ENCODE data around the gene ADAMTS19. TPM values are rescaled to one million over a fixed set of nuclear protein-coding genes. Genes with fewer than 3 reads are reported as not detected.
"Not testable (repeated sequence)": the region's sequence is repeated elsewhere in the genome, so short reads cannot be mapped to it uniquely, and the experiment has no call there.

Gene ADAMTS19
- polyA plus RNA-seq, 1 donor (not counting 4 experiments of a cell fraction or from before 2014, with no cell fraction given) = 0.08 TPM

DNA sequence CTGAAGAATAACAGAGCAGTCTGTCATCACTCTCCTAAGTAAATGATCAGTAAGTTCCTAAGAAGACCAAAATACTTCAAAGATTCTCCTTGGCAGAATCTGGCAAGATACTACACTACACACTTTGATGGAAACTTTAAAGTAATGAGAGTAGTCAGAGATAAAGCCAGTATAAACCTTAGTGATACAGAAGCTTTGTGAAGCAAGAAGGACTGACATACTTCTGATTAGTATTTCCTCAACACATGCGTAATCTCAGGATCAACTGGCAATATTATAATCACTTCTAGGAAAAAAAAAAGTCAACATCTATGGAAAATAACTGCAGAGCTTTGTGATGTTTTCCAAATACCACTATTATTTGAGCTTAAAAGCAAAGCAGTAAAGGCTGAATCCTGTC lies 34.0 kb upstream of the ADAMTS19 start:
- Histone ChIP-seq H3K9me3 (ENCODE audit: control insufficient read depth, low read depth, low read length) (no peaks in the 10 kb centered on the region), H2AFZ (ENCODE audit: control insufficient read depth, low read length) (no peak overlapping the region), H3K9me1 (ENCODE audit: control insufficient read depth, extremely low read depth, insufficient read depth, low read length) (no peaks in the 10 kb centered on the region), H3K4me1 (ENCODE audit: control insufficient read depth, extremely low read depth, insufficient read depth, low read length) (no peaks in the 10 kb centered on the region), H3K4me3 (ENCODE audit: control insufficient read depth in 2 of 3, extremely low read depth in 1 of 3, insufficient read depth in 2 of 3, low read depth in 1 of 3, low read length in 3 of 3) (no peak overlapping the region), H3K9ac (ENCODE audit: control insufficient read depth, extremely low read depth, insufficient read depth, low read length) (no peak overlapping the region), H3K27ac (ENCODE audit: control insufficient read depth, insufficient read depth, low read length) (no peak overlapping the region), H4K20me1 (ENCODE audit: control insufficient read depth, extremely low read depth, insufficient read depth, low read length) (no peaks in the 10 kb centered on the region), H3K27me3 (ENCODE audit: control insufficient read depth, extremely low read depth, insufficient read depth, low read length) (no peaks in the 10 kb centered on the region), H3K4me2 (ENCODE audit: control insufficient read depth, extremely low read depth, insufficient read depth, low read depth, low read length) (no peak overlapping the region), H3K36me3 (ENCODE audit: control insufficient read depth in 2 of 2, extremely low read depth in 1 of 2, insufficient read depth in 2 of 2, low read length in 2 of 2) (no peaks in the 10 kb centered on the region), H3K79me2 (ENCODE audit: control insufficient read depth, insufficient read depth, low read length) (no peaks in the 10 kb centered on the region)
- DNase-seq (ENCODE audit: low read depth, low spot score) (no peak), FAIRE-seq (no peak)
- TF ChIP-seq, protein P1, sequence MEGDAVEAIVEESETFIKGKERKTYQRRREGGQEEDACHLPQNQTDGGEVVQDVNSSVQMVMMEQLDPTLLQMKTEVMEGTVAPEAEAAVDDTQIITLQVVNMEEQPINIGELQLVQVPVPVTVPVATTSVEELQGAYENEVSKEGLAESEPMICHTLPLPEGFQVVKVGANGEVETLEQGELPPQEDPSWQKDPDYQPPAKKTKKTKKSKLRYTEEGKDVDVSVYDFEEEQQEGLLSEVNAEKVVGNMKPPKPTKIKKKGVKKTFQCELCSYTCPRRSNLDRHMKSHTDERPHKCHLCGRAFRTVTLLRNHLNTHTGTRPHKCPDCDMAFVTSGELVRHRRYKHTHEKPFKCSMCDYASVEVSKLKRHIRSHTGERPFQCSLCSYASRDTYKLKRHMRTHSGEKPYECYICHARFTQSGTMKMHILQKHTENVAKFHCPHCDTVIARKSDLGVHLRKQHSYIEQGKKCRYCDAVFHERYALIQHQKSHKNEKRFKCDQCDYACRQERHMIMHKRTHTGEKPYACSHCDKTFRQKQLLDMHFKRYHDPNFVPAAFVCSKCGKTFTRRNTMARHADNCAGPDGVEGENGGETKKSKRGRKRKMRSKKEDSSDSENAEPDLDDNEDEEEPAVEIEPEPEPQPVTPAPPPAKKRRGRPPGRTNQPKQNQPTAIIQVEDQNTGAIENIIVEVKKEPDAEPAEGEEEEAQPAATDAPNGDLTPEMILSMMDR (optimal IDR thresholded peaks at IDR 0.05 in 1 of 3, IDR thresholded peaks at IDR 0.05 in 1 of 3, conservative IDR thresholded peaks at IDR 0.05 in 1 of 3; ENCODE audit: extremely low read depth in 1 of 3, insufficient read depth in 2 of 3, low read length in 3 of 3) = no peak
- no peak for TF ChIP-seq EZH2 (IDR thresholded peaks at IDR 0.05; ENCODE audit: low read length)
- dilution Hi-C loops (cut with MboI; ENCODE audit: extremely low pct_ligation_motif_present, low sequenced_read_pairs) = no loop called here

DNA sequence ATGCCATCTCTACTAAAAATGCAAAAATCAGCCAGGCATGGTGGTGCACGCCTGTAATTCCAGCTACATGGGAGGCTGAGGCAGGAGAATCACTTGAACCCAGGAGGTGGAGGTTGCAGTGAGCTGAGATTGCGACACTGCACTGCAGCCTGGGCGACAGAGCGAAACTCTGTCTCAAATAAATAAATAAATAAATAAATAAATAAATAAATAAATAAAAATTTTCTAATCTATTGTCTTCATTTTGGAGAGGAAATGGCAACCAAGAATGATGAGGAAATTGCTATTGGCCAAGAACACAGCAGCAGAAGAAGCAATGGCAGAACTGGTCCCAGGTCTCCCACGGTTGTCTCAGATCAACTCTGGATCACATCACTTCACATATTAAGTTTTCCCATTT lies 31.5 kb upstream of the ADAMTS19 start:
- H3K27me3 ChIP-seq (ENCODE audit: control insufficient read depth, extremely low read depth, insufficient read depth, low read length); H3K4me3 ChIP-seq (ENCODE audit: control insufficient read depth in 2 of 3, extremely low read depth in 1 of 3, insufficient read depth in 2 of 3, low read depth in 1 of 3, low read length in 3 of 3); dilution Hi-C loops (cut with MboI; ENCODE audit: extremely low pct_ligation_motif_present, low sequenced_read_pairs); H3K9ac ChIP-seq (ENCODE audit: control insufficient read depth, extremely low read depth, insufficient read depth, low read length); H3K79me2 ChIP-seq (ENCODE audit: control insufficient read depth, insufficient read depth, low read length); H3K9me3 ChIP-seq (ENCODE audit: control insufficient read depth, low read depth, low read length); H2AFZ ChIP-seq (ENCODE audit: control insufficient read depth, low read length); DNase-seq (ENCODE audit: low read depth, low spot score); H3K4me2 ChIP-seq (ENCODE audit: control insufficient read depth, extremely low read depth, insufficient read depth, low read depth, low read length); H3K36me3 ChIP-seq (ENCODE audit: control insufficient read depth in 2 of 2, extremely low read depth in 1 of 2, insufficient read depth in 2 of 2, low read length in 2 of 2); H3K4me1 ChIP-seq (ENCODE audit: control insufficient read depth, extremely low read depth, insufficient read depth, low read length); H3K27ac ChIP-seq (ENCODE audit: control insufficient read depth, insufficient read depth, low read length); H4K20me1 ChIP-seq (ENCODE audit: control insufficient read depth, extremely low read depth, insufficient read depth, low read length); H3K9me1 ChIP-seq (ENCODE audit: control insufficient read depth, extremely low read depth, insufficient read depth, low read length); FAIRE-seq: not testable (repeated sequence)

DNA sequence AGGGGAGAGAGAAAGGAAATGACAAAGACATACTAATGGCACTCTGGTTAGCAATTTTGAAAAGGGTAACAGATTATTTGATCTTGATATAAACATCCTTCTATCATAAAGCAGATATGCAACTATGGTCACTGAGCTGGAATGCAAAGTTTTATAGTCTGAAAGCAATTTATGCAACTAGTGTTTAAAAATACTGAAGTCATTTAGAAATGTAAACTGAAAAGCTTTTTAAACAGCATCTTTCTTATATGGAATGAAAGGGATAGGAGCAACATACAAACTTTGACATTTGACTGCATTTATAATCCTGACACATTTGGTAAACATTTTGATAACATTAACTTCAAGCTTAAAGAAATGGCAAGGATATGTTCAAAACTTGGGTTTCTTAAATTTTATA lies 28.7 kb upstream of the ADAMTS19 start:
- Histone ChIP-seq H3K4me3 (ENCODE audit: control insufficient read depth in 2 of 3, extremely low read depth in 1 of 3, insufficient read depth in 2 of 3, low read depth in 1 of 3, low read length in 3 of 3) (no peak overlapping the region), H3K9me3 (ENCODE audit: control insufficient read depth, low read depth, low read length) (no peaks in the 10 kb centered on the region), H3K4me2 (ENCODE audit: control insufficient read depth, extremely low read depth, insufficient read depth, low read depth, low read length) (no peak overlapping the region), H2AFZ (ENCODE audit: control insufficient read depth, low read length) (no peak overlapping the region), H3K27ac (ENCODE audit: control insufficient read depth, insufficient read depth, low read length) (no peak overlapping the region), H4K20me1 (ENCODE audit: control insufficient read depth, extremely low read depth, insufficient read depth, low read length) (no peaks in the 10 kb centered on the region), H3K4me1 (ENCODE audit: control insufficient read depth, extremely low read depth, insufficient read depth, low read length) (no peaks in the 10 kb centered on the region), H3K79me2 (ENCODE audit: control insufficient read depth, insufficient read depth, low read length) (no peaks in the 10 kb centered on the region), H3K9ac (ENCODE audit: control insufficient read depth, extremely low read depth, insufficient read depth, low read length) (no peak overlapping the region), H3K9me1 (ENCODE audit: control insufficient read depth, extremely low read depth, insufficient read depth, low read length) (no peaks in the 10 kb centered on the region), H3K36me3 (ENCODE audit: control insufficient read depth in 2 of 2, extremely low read depth in 1 of 2, insufficient read depth in 2 of 2, low read length in 2 of 2) (no peaks in the 10 kb centered on the region), H3K27me3 (ENCODE audit: control insufficient read depth, extremely low read depth, insufficient read depth, low read length) (no peaks in the 10 kb centered on the region)
- dilution Hi-C loops (cut with MboI; ENCODE audit: extremely low pct_ligation_motif_present, low sequenced_read_pairs) = no loop called here
- FAIRE-seq (no peak), DNase-seq (ENCODE audit: low read depth, low spot score) (no peak)
- TF ChIP-seq, protein P1 (optimal IDR thresholded peaks at IDR 0.05 in 1 of 3, IDR thresholded peaks at IDR 0.05 in 1 of 3, conservative IDR thresholded peaks at IDR 0.05 in 1 of 3; ENCODE audit: extremely low read depth in 1 of 3, insufficient read depth in 2 of 3, low read length in 3 of 3) = no peak
- no peak for TF ChIP-seq EZH2 (IDR thresholded peaks at IDR 0.05; ENCODE audit: low read length)

All from keratinocyte (primary cell).